Prostate gland (tissue), 2 donors: ENCODE measurements around the gene DDOST. TPM values are rescaled to one million over a fixed set of nuclear protein-coding genes. Genes with fewer than 3 reads are reported as not detected.

Experiments used
- DNase-seq: peaks from one replicate; pipeline ENCODE4 v3.0.0-alpha.2; 2019; ENCODE audit warnings: low spot score
- H3K27ac ChIP-seq, 2 donors: fragments of 200-600 bp; sonication (generic); 2 replicates each; pipeline ENCODE4 v1.5.1; 2017 to 2019
- H3K27me3 ChIP-seq: fragments of 200-600 bp; sonication (generic); replicated peaks from 2 replicates; pipeline ENCODE4 v1.5.1; 2019; ENCODE audit not compliant: insufficient read depth
- H3K36me3 ChIP-seq, 2 donors: fragments of 200-600 bp; sonication (generic); 1 replicate in 1 of 2; 2 replicates in 1 of 2; pipeline versions ENCODE4 v1.5.1 to v1.8.1; 2017 to 2019
- H3K4me1 ChIP-seq: fragments of 200-600 bp; sonication (generic); replicated peaks from 2 replicates; pipeline ENCODE4 v1.5.1; 2019
- H3K4me3 ChIP-seq, 2 donors: fragments of 200-600 bp; sonication (generic); 2 replicates each; pipeline ENCODE4 v1.5.1; 2017 to 2019
- H3K9me3 ChIP-seq: fragments of 200-600 bp; sonication (generic); 2 replicates; pipeline ENCODE4 v1.5.1; 2017
- CTCF ChIP-seq, 4 experiments: fragments of 200-600 bp in 2 of 4; fragments of 450-650 bp in 2 of 4; sonication (generic) in 2 of 4; IDR thresholded peaks; 1 replicate in 3 of 4; 2 replicates in 1 of 4; pipeline ENCODE4 v1.5.1; 2016 to 2019; ENCODE audit warnings: antibody characterized with exemption in 4 of 4, mild to moderate bottlenecking in 2 of 4, moderate library complexity in 2 of 4
- POLR2A ChIP-seq: fragments of 450-650 bp; IDR thresholded peaks from one replicate; pipeline ENCODE4 v1.6.1; 2016; ENCODE audit warnings: antibody characterized with exemption, mild to moderate bottlenecking
- POLR2AphosphoS5 ChIP-seq: sonication (generic); formaldehyde crosslinking; IDR thresholded peaks from one replicate; pipeline ENCODE4 v1.6.1; 2017; ENCODE audit warnings: antibody characterized with exemption
- WGBS: methylation state at CpG from one replicate; pipeline ENCODE4 v1.1.5; 2018; 5-methylcytosine and 5-hydroxymethylcytosine counted together
- intact Hi-C: fragments of 100-400 bp; cut with DNase I; formaldehyde crosslinking; loops from one replicate; pipeline ENCODE4 v1.14.2; 2022
- total RNA-seq, 2 donors: library from RNA; depleted of rRNA; stranded (reverse); fragments of >200 nt; gene quantifications; one replicate each; pipeline ENCODE4 v1.1.0, GENCODE V29; 2016

The DDOST gene
- total RNA-seq, 2 donors from 2014 or later, result 223 to 264 TPM

- H3K9me3 ChIP-seq, result no peaks in the 10 kb centered on the region
- 64% methylated on average over 3 of the region's 3 CpGs for WGBS
- intact Hi-C loops, result no loop called here
Observed at GRCh38 chr1:20625176-20626097, 35.7 kb downstream of the DDOST start.

GRCh38 chr1:20624709-20625108, 36.5 kb downstream of the DDOST start:
- 91% methylated on average over 1 of the region's 1 CpG for WGBS

More at GRCh38 chr1:20625176-20626097, 35.7 kb downstream of the DDOST start:
- Histone ChIP-seq H3K4me1 (no peaks in the 10 kb centered on the region), H3K27me3 (no peaks in the 10 kb centered on the region), H3K36me3 (no peaks in the 10 kb centered on the region), H3K4me3 (no peak overlapping the region), H3K27ac (no peak overlapping the region)
- no peak for TF ChIP-seq POLR2A
- no peak for TF ChIP-seq CTCF (IDR thresholded peaks at IDR 0.05)
- no peak for TF ChIP-seq POLR2AphosphoS5
- no peak for DNase-seq

GRCh38 chr1:20621012-20621411, 40.2 kb downstream of the DDOST start:
- Histone ChIP-seq H3K36me3 (no peaks in the 10 kb centered on the region), H3K27ac (no peak overlapping the region), H3K27me3 (no peaks in the 10 kb centered on the region), H3K9me3 (no peaks in the 10 kb centered on the region), H3K4me3 (no peak overlapping the region), H3K4me1 (no peaks in the 10 kb centered on the region)
- no peak for TF ChIP-seq POLR2A
- no peak for TF ChIP-seq POLR2AphosphoS5
- TF ChIP-seq CTCF (IDR thresholded peaks at IDR 0.05), result no peak
- 87% methylated on average over 6 of the region's 6 CpGs for WGBS
- no peak for DNase-seq
- intact Hi-C loops, result no loop called here

More at GRCh38 chr1:20624709-20625108, 36.5 kb downstream of the DDOST start:
- intact Hi-C loops, result no loop called here
- no peak for DNase-seq
- H3K27me3 ChIP-seq, result no peaks in the 10 kb centered on the region
- H3K4me1 ChIP-seq, result no peaks in the 10 kb centered on the region
- no peaks in the 10 kb centered on the region for H3K36me3 ChIP-seq
- no peak overlapping the region for H3K4me3 ChIP-seq
- H3K9me3 ChIP-seq, result no peaks in the 10 kb centered on the region
- TF ChIP-seq POLR2A (no peak), CTCF (IDR thresholded peaks at IDR 0.05) (no peak), POLR2AphosphoS5 (no peak)
- no peak overlapping the region for H3K27ac ChIP-seq

- H3K4me1 ChIP-seq, result no peaks in the 10 kb centered on the region
- WGBS, result 84% methylated on average over 1 of the region's 1 CpG
- H3K27ac ChIP-seq, result no peak overlapping the region
- H3K36me3 ChIP-seq, result no peaks in the 10 kb centered on the region
- TF ChIP-seq POLR2A, result no peak
- no peak for TF ChIP-seq CTCF (IDR thresholded peaks at IDR 0.05)
- no peak for TF ChIP-seq POLR2AphosphoS5
- H3K4me3 ChIP-seq, result no peak overlapping the region
- intact Hi-C loops, result no loop called here
- H3K27me3 ChIP-seq, result no peaks in the 10 kb centered on the region
- no peaks in the 10 kb centered on the region for H3K9me3 ChIP-seq
- no peak for DNase-seq
Observed at GRCh38 chr1:20619999-20620398, 41.2 kb downstream of the DDOST start.

GRCh38 chr1:20618550-20618949, 42.6 kb downstream of the DDOST start:
- no peaks in the 10 kb centered on the region for H3K9me3 ChIP-seq
- H3K36me3 ChIP-seq, result no peaks in the 10 kb centered on the region
- WGBS, result 39% methylated on average over 4 of the region's 4 CpGs
- no peak for DNase-seq
- no peaks in the 10 kb centered on the region for H3K27me3 ChIP-seq
- H3K27ac ChIP-seq, result peak overlapping the region in 1 of 2 donors; percentile 19
- TF ChIP-seq POLR2A (no peak), CTCF (IDR thresholded peaks at IDR 0.05) (no peak), POLR2AphosphoS5 (no peak)
- intact Hi-C loops, result no loop called here
- peaks cover 3% of the 10 kb centered on the region for H3K4me1 ChIP-seq
- no peak overlapping the region for H3K4me3 ChIP-seq
